T-helper 2 cell treated with Interferon-gamma antibody and Interleukin-4, amounts not matched to agents 5 μg/mL and 100 μg/mL, for 36 hours (primary cell): ENCODE data around the gene JAK3.
A peak's percentile ranks its signal among the peaks of the same experiment; 100 is the strongest.
"Not testable (repeated sequence)": the region's sequence is repeated elsewhere in the genome, so short reads cannot be mapped to it uniquely, and the experiment has no call there.

Experiments
- DNase-seq: peaks from one replicate; pipeline ENCODE4 v3.0.0; 2021; ENCODE audit warnings: low spot score
- H3K27ac Mint-ChIP-seq: one replicate; pipeline ENCODE4 v1.8.0; 2021; ENCODE audit warnings: mild to moderate bottlenecking, mixed read lengths
- H3K27me3 Mint-ChIP-seq: one replicate; pipeline ENCODE4 v1.8.0; 2021; ENCODE audit warnings: low read depth, mixed read lengths
- H3K36me3 Mint-ChIP-seq: one replicate; pipeline ENCODE4 v1.8.0; 2021; ENCODE audit warnings: low read depth, mixed read lengths
- H3K4me1 Mint-ChIP-seq: one replicate; pipeline ENCODE4 v1.8.0; 2021; ENCODE audit warnings: low read depth, mixed read lengths
- H3K4me3 Mint-ChIP-seq: one replicate; pipeline ENCODE4 v1.8.0; 2022; ENCODE audit warnings: mild to moderate bottlenecking, moderate library complexity, mixed read lengths
- H3K9me3 Mint-ChIP-seq: one replicate; pipeline ENCODE4 v1.8.0; 2021; ENCODE audit warnings: mixed read lengths

The JAK3 gene

GRCh38 chr19:17812099-17812498, 35.7 kb downstream of the JAK3 start:
- no peak for DNase-seq
- Mint-ChIP-seq H3K27ac (no peak overlapping the region), H3K36me3 (no peaks in the 10 kb centered on the region), H3K4me1 (peaks cover 2% of the 10 kb centered on the region), H3K9me3 (no peaks in the 10 kb centered on the region), H3K27me3 (peaks cover 8% of the 10 kb centered on the region), H3K4me3 (no peak overlapping the region)

DNA sequence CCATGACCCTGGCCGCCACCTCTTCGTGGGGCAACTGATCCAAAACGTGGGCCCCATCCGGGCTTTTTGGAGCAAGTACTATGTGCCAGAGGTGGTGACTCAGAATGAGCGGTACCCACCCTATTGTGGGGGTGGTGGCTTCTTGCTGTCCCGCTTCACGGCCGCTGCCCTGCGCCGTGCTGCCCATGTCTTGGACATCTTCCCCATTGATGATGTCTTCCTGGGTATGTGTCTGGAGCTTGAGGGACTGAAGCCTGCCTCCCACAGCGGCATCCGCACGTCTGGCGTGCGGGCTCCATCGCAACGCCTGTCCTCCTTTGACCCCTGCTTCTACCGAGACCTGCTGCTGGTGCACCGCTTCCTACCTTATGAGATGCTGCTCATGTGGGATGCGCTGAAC, 36.1 kb downstream of the JAK3 start:
- H3K4me1 Mint-ChIP-seq: peaks cover 2% of the 10 kb centered on the region
- no peak for DNase-seq
- H3K36me3 Mint-ChIP-seq: no peaks in the 10 kb centered on the region
- H3K27ac Mint-ChIP-seq: no peak overlapping the region
- H3K9me3 Mint-ChIP-seq: no peaks in the 10 kb centered on the region
- no peak overlapping the region for H3K4me3 Mint-ChIP-seq
- peaks cover 9% of the 10 kb centered on the region for H3K27me3 Mint-ChIP-seq

DNA sequence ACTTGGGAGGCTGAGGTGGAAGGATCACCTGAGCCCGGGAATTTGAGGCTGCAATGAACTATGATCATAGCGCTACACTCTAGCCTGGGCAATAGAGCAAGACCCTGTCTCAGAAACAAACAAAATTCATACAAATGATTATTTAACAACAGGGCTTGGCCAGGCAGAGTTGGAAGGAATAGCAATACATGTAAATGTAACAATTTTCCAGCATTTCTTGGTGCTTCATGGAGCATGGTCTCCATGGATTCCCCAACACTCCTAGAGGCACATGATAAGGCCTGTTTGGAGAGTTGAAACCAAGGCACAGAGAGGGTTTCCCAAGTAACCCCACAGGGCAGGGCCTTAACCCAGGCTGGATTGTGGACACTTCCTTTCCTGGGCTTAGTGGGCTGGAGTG, 36.7 kb downstream of the JAK3 start:
- Mint-ChIP-seq H3K27me3 (peaks cover 9% of the 10 kb centered on the region), H3K36me3 (no peaks in the 10 kb centered on the region), H3K27ac (no peak overlapping the region), H3K4me1 (peaks cover 2% of the 10 kb centered on the region), H3K9me3 (no peaks in the 10 kb centered on the region), H3K4me3 (no peak overlapping the region)
- no peak for DNase-seq

DNA sequence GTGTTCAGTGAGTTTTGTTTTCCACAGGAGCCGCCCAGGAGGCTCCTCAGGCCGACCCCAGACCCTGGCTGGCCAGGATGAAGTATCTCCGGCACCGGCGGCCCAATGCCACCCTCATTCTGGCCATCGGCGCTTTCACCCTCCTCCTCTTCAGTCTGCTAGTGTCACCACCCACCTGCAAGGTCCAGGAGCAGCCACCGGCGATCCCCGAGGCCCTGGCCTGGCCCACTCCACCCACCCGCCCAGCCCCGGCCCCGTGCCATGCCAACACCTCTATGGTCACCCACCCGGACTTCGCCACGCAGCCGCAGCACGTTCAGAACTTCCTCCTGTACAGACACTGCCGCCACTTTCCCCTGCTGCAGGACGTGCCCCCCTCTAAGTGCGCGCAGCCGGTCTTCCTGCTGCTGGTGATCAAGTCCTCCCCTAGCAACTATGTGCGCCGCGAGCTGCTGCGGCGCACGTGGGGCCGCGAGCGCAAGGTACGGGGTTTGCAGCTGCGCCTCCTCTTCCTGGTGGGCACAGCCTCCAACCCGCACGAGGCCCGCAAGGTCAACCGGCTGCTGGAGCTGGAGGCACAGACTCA, 40.0 kb downstream of the JAK3 start:
- H3K27me3 Mint-ChIP-seq: peaks cover 9% of the 10 kb centered on the region
- no peaks in the 10 kb centered on the region for H3K36me3 Mint-ChIP-seq
- H3K4me3 Mint-ChIP-seq: no peak overlapping the region
- no peak for DNase-seq
- peaks cover 12% of the 10 kb centered on the region for H3K4me1 Mint-ChIP-seq
- no peaks in the 10 kb centered on the region for H3K9me3 Mint-ChIP-seq
- no peak overlapping the region for H3K27ac Mint-ChIP-seq

GRCh38 chr19:17806945-17807344, 40.8 kb downstream of the JAK3 start:
- H3K4me1 Mint-ChIP-seq: peaks cover 16% of the 10 kb centered on the region
- no peaks in the 10 kb centered on the region for H3K36me3 Mint-ChIP-seq
- no peaks in the 10 kb centered on the region for H3K9me3 Mint-ChIP-seq
- no peak overlapping the region for H3K27ac Mint-ChIP-seq
- H3K4me3 Mint-ChIP-seq: no peak overlapping the region
- peaks cover 14% of the 10 kb centered on the region for H3K27me3 Mint-ChIP-seq
- DNase-seq: no peak

- H3K4me3 Mint-ChIP-seq: no peak overlapping the region
- no peaks in the 10 kb centered on the region for H3K9me3 Mint-ChIP-seq
- no peak overlapping the region for H3K27ac Mint-ChIP-seq
Measured at GRCh38 chr19:17805427-17805826, 42.4 kb downstream of the JAK3 start.

GRCh38 chr19:17803264-17803896, 44.4 kb downstream of the JAK3 start:
- no peak for DNase-seq
- peak overlapping the region; percentile 63 for H3K4me3 Mint-ChIP-seq
- no peaks in the 10 kb centered on the region for H3K9me3 Mint-ChIP-seq
- H3K36me3 Mint-ChIP-seq: no peaks in the 10 kb centered on the region
- peaks cover 10% of the 10 kb centered on the region for H3K27me3 Mint-ChIP-seq
- H3K4me1 Mint-ChIP-seq: peaks cover 16% of the 10 kb centered on the region
- H3K27ac Mint-ChIP-seq: peak overlapping the region; percentile 82

More at GRCh38 chr19:17805427-17805826, 42.4 kb downstream of the JAK3 start:
- DNase-seq: no peak
- Mint-ChIP-seq H3K36me3 (no peaks in the 10 kb centered on the region), H3K27me3 (peaks cover 14% of the 10 kb centered on the region), H3K4me1 (peaks cover 16% of the 10 kb centered on the region)

DNA sequence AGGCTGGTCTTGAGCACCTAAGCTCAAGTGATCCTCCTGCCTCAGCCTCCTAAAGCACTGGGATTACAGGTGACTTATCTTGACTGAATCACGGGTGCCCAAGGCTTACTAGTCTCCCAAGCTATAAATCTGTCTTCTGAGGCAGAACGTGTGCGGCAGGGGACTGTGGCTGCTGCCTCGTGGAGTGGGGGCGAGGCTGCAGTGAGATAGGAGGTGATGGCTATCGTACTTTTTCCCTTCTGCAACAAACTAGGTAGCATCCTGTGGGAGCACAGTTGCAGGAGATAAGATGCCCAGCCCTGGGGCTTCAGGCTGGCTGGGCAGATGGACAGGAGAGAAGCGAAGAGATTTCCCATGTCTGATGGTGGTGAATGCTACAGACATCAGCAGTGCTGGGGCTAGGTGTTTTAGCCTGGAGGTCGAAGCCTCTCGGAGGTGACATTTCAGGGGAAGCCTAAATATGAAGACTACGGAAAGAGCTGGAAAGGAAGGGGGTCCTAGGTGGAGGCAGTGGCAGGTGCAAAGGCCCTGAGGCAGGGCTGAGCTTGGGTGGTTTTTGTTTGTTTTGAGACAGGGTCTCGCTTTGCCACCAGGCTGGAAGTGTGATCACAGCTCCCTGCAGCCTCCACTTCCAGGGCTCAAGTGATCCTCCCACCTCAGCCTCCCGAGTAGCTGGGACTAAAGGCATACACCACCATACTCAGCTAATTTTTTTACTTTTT, 45.5 kb downstream of the JAK3 start:
- peaks cover 14% of the 10 kb centered on the region for H3K4me1 Mint-ChIP-seq
- H3K27ac Mint-ChIP-seq: peak overlapping the region; percentile 43
- no peak for DNase-seq
- peaks cover 8% of the 10 kb centered on the region for H3K27me3 Mint-ChIP-seq
- peak overlapping the region; percentile 66 for H3K4me3 Mint-ChIP-seq
- no peaks in the 10 kb centered on the region for H3K36me3 Mint-ChIP-seq
- no peaks in the 10 kb centered on the region for H3K9me3 Mint-ChIP-seq

DNA sequence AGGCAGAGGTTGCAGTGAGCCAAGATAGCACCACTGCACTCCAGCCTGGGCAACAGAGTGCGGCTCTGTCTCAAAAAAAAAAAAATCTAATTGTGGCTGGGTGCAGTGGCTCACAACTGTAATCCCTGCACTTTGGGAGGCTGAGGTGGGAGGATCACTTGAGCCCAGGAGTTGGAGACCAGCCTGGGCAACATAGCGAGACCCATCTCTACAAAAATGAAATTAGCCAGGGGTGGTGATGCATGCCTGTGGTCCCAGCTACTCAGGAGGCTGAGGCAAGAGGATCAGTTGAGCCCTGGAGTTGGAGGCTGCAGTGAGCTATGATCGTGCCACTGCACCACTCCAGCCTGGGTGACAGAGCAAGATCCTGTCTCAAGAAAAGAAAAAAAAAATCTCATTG, 49.2 kb downstream of the JAK3 start:
- H3K27ac Mint-ChIP-seq, H3K4me1 Mint-ChIP-seq, H3K36me3 Mint-ChIP-seq, DNase-seq, H3K9me3 Mint-ChIP-seq, H3K4me3 Mint-ChIP-seq: not testable (repeated sequence)
- H3K27me3 Mint-ChIP-seq: peaks cover 25% of the 10 kb centered on the region

DNA sequence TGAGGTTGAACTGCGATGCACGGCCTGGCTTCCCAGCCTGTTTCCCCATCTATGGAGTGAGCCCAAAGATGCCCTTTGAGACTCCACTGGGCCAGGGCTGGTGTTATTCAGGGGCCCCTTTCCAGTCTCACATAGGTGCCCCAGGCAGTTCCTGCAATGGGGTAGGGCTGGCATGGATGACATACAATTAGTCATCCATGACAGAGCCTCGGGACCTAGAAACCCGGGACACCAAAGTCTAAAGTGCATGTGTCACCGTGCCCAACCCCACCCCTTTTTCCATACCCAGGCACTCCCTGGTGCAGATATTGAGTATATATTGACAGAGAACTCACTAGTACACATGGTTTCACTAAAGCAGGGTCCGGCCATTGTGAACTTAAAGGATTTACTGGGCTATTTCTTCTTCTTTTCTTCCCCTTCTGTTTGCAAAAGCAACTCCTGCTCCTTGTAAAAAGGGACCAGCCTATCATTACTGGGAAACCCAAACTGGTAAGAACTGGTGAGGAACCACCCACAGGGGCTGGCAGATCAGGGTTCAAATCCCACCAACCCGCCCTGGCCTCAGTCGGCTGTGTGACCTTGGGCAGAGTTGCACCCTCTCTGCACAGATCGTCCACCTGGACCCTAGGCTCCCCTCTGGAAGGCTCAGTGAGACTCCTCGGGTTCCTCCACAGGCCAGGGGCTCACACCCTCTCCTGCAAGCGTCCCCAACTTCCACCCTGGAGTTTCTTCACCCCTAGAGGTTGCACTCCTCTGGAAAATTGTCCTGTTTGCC, 50.2 kb downstream of the JAK3 start:
- Mint-ChIP-seq H3K4me3 (no peak overlapping the region), H3K27ac (no peak overlapping the region)

GRCh38 chr19:17796838-17797423, 50.9 kb downstream of the JAK3 start:
- Mint-ChIP-seq H3K27ac (no peak overlapping the region), H3K27me3 (peaks cover 21% of the 10 kb centered on the region), H3K36me3 (no peaks in the 10 kb centered on the region), H3K4me1 (no peaks in the 10 kb centered on the region), H3K9me3 (no peaks in the 10 kb centered on the region), H3K4me3 (no peak overlapping the region)
- no peak for DNase-seq

More for the DNA sequence above, 50.2 kb downstream of the JAK3 start:
- peaks cover 4% of the 10 kb centered on the region for H3K4me1 Mint-ChIP-seq
- DNase-seq: peak; percentile 55
- no peaks in the 10 kb centered on the region for H3K9me3 Mint-ChIP-seq
- H3K36me3 Mint-ChIP-seq: no peaks in the 10 kb centered on the region
- H3K27me3 Mint-ChIP-seq: peaks cover 26% of the 10 kb centered on the region

GRCh38 chr19:17796013-17796837, 51.6 kb downstream of the JAK3 start:
- Mint-ChIP-seq H3K4me1 (peaks cover 3% of the 10 kb centered on the region), H3K9me3 (no peaks in the 10 kb centered on the region), H3K27me3 (peaks cover 21% of the 10 kb centered on the region), H3K36me3 (no peaks in the 10 kb centered on the region), H3K27ac (no peak overlapping the region), H3K4me3 (no peak overlapping the region)
- DNase-seq: no peak

GRCh38 chr19:17795495-17795856, 52.3 kb downstream of the JAK3 start:
- peaks cover 3% of the 10 kb centered on the region for H3K4me1 Mint-ChIP-seq
- H3K27ac Mint-ChIP-seq: no peak overlapping the region

More at GRCh38 chr19:17795495-17795856, 52.3 kb downstream of the JAK3 start:
- DNase-seq: no peak
- no peaks in the 10 kb centered on the region for H3K9me3 Mint-ChIP-seq
- peaks cover 21% of the 10 kb centered on the region for H3K27me3 Mint-ChIP-seq
- no peak overlapping the region for H3K4me3 Mint-ChIP-seq
- no peaks in the 10 kb centered on the region for H3K36me3 Mint-ChIP-seq
